KMS-11 (cell line): ENCODE data around the gene ACO1.

Source experiments
- H2AFZ ChIP-seq: fragments of 200-600 bp; sonication (generic); 2 replicates; pipeline ENCODE4 v1.6.1; 2016; ENCODE audit warnings: antibody characterized with exemption, mixed run types, low read depth
- H3K27ac ChIP-seq: fragments of 200-600 bp; sonication (generic); 2 replicates; pipeline ENCODE4 v1.6.1; 2016; ENCODE audit warnings: mild to moderate bottlenecking, mixed run types
- H3K27me3 ChIP-seq: fragments of 200-600 bp; sonication (generic); 2 replicates; pipeline ENCODE4 v1.6.1; 2017; ENCODE audit warnings: mild to moderate bottlenecking, low read depth, mixed run types, moderate library complexity; ENCODE audit not compliant: insufficient read depth
- H3K36me3 ChIP-seq: fragments of 200-600 bp; sonication (generic); 2 replicates; pipeline ENCODE4 v1.6.1; 2017; ENCODE audit warnings: mild to moderate bottlenecking, mixed run types; ENCODE audit not compliant: insufficient read depth
- H3K4me1 ChIP-seq: fragments of 200-600 bp; sonication (generic); 2 replicates; pipeline ENCODE4 v1.6.1; 2016; ENCODE audit warnings: mild to moderate bottlenecking, low read depth, mixed run types; ENCODE audit not compliant: poor library complexity, severe bottlenecking
- H3K4me2 ChIP-seq: fragments of 200-600 bp; sonication (generic); 2 replicates; pipeline ENCODE4 v1.7.0; 2016; ENCODE audit warnings: mild to moderate bottlenecking, mixed run types
- H3K4me3 ChIP-seq: fragments of 200-600 bp; sonication (generic); IDR thresholded peaks from 2 replicates; pipeline ENCODE4 v1.6.1; 2017; ENCODE audit warnings: low read depth, low read length, mixed read lengths; ENCODE audit not compliant: insufficient read depth
- H3K79me2 ChIP-seq: fragments of 200-600 bp; sonication (generic); 2 replicates; pipeline ENCODE4 v1.6.1; 2016; ENCODE audit warnings: low read depth, mixed run types; ENCODE audit not compliant: insufficient read depth
- H3K9ac ChIP-seq: fragments of 200-600 bp; sonication (generic); 2 replicates; pipeline ENCODE4 v1.6.1; 2016; ENCODE audit warnings: mild to moderate bottlenecking, mixed run types
- H4K20me1 ChIP-seq: fragments of 200-600 bp; sonication (generic); 2 replicates; pipeline ENCODE4 v1.6.1; 2016; ENCODE audit warnings: mild to moderate bottlenecking, mixed run types; ENCODE audit not compliant: insufficient read depth
- TF ChIP-seq, protein P1 (sequence below): fragments of 200-600 bp; sonication (generic); conservative IDR thresholded peaks from 2 replicates; pipeline ENCODE4 v1.6.1; 2017; ENCODE audit warnings: low read depth, mild to moderate bottlenecking, antibody characterized with exemption, low read length, moderate library complexity, mixed read lengths

The ACO1 gene

DNA sequence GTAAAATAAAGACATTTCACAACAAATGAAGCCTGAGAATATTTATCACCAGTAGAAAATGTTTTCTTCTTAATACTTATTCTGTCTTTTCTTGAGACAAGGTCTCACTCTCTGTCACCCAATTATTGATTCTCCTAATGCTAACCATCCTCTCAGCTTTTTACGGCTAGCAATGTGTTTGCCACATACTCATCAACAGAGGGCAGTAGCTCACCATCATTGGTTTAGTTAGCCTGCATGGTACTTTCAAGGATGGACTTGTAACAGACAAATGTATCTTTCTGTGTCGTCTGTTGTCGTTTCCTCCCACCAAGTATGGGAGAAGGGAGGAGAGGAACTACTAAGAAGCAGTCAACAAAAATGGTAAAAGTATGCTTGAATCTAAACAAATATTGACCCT is 5.9 kb upstream of the ACO1 start:
- H2AFZ ChIP-seq = peak overlapping the region; percentile 18; the same call in 1 of the 2 replicates
- no peaks in the 10 kb centered on the region for H4K20me1 ChIP-seq
- no peaks in the 10 kb centered on the region for H3K27me3 ChIP-seq
- H3K36me3 ChIP-seq = no peaks in the 10 kb centered on the region
- TF ChIP-seq, protein P1, sequence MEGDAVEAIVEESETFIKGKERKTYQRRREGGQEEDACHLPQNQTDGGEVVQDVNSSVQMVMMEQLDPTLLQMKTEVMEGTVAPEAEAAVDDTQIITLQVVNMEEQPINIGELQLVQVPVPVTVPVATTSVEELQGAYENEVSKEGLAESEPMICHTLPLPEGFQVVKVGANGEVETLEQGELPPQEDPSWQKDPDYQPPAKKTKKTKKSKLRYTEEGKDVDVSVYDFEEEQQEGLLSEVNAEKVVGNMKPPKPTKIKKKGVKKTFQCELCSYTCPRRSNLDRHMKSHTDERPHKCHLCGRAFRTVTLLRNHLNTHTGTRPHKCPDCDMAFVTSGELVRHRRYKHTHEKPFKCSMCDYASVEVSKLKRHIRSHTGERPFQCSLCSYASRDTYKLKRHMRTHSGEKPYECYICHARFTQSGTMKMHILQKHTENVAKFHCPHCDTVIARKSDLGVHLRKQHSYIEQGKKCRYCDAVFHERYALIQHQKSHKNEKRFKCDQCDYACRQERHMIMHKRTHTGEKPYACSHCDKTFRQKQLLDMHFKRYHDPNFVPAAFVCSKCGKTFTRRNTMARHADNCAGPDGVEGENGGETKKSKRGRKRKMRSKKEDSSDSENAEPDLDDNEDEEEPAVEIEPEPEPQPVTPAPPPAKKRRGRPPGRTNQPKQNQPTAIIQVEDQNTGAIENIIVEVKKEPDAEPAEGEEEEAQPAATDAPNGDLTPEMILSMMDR = peak; percentile 76
- peaks cover 14% of the 10 kb centered on the region for H3K4me1 ChIP-seq
- peak overlapping the region; percentile 65; the same call in 1 of the 2 replicates for H3K4me2 ChIP-seq
- no peak overlapping the region for H3K4me3 ChIP-seq
- no peak overlapping the region for H3K9ac ChIP-seq
- no peak overlapping the region for H3K27ac ChIP-seq
- no peaks in the 10 kb centered on the region for H3K79me2 ChIP-seq

DNA sequence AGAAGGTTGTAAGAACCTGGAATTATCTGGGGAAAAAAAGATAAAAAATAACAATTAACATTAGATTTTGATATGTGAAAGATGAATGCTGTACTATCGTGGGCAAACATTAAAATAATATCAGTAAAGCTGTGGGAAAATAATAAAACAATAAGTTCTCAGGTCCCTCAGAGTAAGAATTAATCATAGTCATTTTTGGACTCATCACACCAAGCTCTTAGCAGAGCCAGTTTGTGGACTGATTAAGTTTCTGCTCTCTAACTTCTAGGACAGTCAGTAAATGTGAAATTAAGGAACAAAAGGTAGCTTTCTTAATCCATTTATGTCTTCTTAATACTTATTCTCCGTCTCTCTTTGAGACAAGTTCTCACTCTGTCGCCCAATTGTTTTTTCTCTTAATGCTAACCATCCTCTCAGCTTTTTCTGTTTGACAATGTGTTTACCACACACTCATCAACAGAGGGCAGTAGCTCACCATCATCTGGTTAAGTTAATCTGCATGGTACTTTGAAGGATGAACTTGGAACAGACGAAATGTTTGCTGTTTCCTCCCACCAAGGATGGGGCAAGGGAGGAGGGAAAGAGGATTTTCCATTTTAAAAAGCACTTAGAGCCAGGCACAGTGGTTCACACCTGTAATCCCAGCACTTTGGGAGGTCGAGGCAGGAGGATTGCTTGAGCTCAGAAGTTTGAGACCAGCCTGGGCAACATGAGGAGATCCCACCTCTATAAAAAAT is 5.3 kb upstream of the ACO1 start:
- Histone ChIP-seq H2AFZ (peak overlapping the region; percentile 18), H3K9ac (no peak overlapping the region), H3K27ac (no peak overlapping the region), H3K4me1 (peaks cover 14% of the 10 kb centered on the region), H4K20me1 (no peaks in the 10 kb centered on the region), H3K4me2 (peak overlapping the region; percentile 65), H3K4me3 (no peak overlapping the region), H3K36me3 (no peaks in the 10 kb centered on the region), H3K79me2 (no peaks in the 10 kb centered on the region), H3K27me3 (no peaks in the 10 kb centered on the region)
- TF ChIP-seq, protein P1 = peak; percentile 65

DNA sequence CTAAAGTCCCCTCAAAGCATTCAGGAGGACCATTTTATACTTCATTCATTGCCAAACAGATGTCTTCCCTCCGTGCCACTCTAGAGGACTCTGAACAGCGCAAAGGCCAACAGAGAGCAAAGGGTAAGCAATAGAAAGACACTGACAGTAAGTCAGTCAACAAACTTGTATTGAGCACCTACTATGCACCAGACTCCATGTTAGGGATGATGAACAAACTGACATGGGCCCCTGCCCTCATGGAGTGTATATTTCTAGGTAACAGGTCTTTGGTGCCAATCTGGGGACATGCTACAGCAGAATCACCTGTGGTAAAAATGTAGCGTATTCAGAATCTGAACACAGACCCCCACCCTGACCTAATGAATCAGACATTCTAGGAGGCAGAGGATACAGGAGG is 3.5 kb upstream of the ACO1 start:
- no peak overlapping the region for H3K27ac ChIP-seq
- no peaks in the 10 kb centered on the region for H4K20me1 ChIP-seq
- H3K4me1 ChIP-seq = peaks cover 21% of the 10 kb centered on the region
- H3K9ac ChIP-seq = no peak overlapping the region
- TF ChIP-seq, protein P1 = no peak
- no peaks in the 10 kb centered on the region for H3K79me2 ChIP-seq
- H3K36me3 ChIP-seq = no peaks in the 10 kb centered on the region
- no peak overlapping the region for H3K4me3 ChIP-seq
- no peaks in the 10 kb centered on the region for H3K27me3 ChIP-seq
- H2AFZ ChIP-seq = no peak overlapping the region
- H3K4me2 ChIP-seq = no peak overlapping the region

DNA sequence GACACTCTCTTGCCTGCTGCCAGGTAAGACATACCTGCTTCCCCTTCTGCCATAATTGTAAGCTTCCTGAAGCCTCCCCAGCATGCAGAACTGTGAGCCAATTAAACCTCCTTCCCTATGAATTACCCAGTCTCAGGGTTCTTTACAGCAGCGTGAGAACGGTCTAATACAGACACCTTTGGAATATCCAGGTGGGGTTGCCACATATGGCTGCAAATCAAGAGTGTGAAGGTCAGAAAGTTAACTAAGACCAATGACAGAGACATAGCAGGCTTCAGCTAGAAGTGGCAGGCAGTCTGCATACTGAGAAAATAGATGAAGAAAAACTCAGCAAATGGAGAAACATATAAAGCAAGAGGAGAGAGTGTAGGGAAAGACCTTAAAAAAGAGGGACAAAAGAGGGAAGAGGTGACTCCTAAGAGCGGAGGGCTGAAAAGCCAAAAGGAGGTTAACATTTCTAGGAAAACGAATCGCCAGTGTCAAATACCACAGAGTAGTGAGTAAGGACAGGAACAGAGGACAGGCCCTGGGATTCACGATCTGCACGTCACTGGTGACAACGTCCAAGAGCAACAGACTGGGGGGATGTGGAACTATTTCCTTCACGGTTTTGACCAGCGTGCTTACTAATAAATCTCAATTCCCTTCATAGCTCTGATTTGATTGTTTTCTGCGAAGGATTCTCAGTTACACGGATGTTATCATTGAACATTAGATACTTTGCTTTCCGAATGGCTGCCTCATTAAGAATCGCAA is 1.7 kb upstream of the ACO1 start:
- no peaks in the 10 kb centered on the region for H3K36me3 ChIP-seq
- TF ChIP-seq, protein P1 = no peak
- H4K20me1 ChIP-seq = no peaks in the 10 kb centered on the region
- H3K4me1 ChIP-seq = peaks cover 15% of the 10 kb centered on the region
- H3K27me3 ChIP-seq = no peaks in the 10 kb centered on the region
- H3K27ac ChIP-seq = no peak overlapping the region
- H3K4me2 ChIP-seq = no peak overlapping the region
- no peak overlapping the region for H3K4me3 ChIP-seq
- no peak overlapping the region for H3K9ac ChIP-seq
- H2AFZ ChIP-seq = no peak overlapping the region
- H3K79me2 ChIP-seq = no peaks in the 10 kb centered on the region
